T-cell (primary cell): Measurements from ENCODE around the gene SLC22A14. TPM values are rescaled to one million over a fixed set of nuclear protein-coding genes. Genes with fewer than 3 reads are reported as not detected.

Experiments used
- ATAC-seq, 4 experiments: fragments of 200-7000 bp in 3 of 4; fragments of 150-1000 bp in 1 of 4; cut with Tn5 transposase; replicated peaks in 1 of 4; 1 replicate in 3 of 4; 2 replicates in 1 of 4; pipeline ENCODE4 v1.10.0; 2021; ENCODE audit warnings: moderate library complexity in 3 of 4, mild to moderate bottlenecking in 2 of 4, moderate number of reproducible peaks in 1 of 4
- CTCF ChIA-PET, 2 donors: fragments of 300-600 bp; sonication (Branson Sonifier 250); formaldehyde crosslinking; loops; one replicate each; lab custom pipeline; 2022; ENCODE audit warnings: antibody characterized with exemption in 2 of 2; lab: Charles Lee
- POLR2A ChIA-PET, 2 donors: fragments of 300-600 bp; sonication (Branson Sonifier 250); formaldehyde crosslinking; loops; one replicate each; lab custom pipeline; 2022; ENCODE audit warnings: antibody characterized with exemption in 2 of 2; lab: Charles Lee
- DNase-seq, 35 experiments: peaks; one replicate each; pipeline versions ENCODE4 v3.0.0 to v3.0.0-alpha.2; 2013 to 2023
- H3K27ac ChIP-seq: one replicate; pipeline ENCODE4 v1.5.1; 2013; ENCODE audit warnings: low read length
- H3K27me3 ChIP-seq, 2 experiments: replicated peaks in 1 of 2; 1 replicate in 1 of 2; 2 replicates in 1 of 2; pipeline versions ENCODE4 v1.6.1 to v1.7.0; 2013; ENCODE audit warnings: low read length in 1 of 2, mixed read lengths in 1 of 2; ENCODE audit not compliant: control insufficient read depth in 2 of 2, insufficient read depth in 2 of 2; ENCODE audit errors: extremely low read depth in 1 of 2
- H3K36me3 ChIP-seq, 2 donors: 1 replicate in 1 of 2; 2 replicates in 1 of 2; pipeline versions ENCODE4 v1.6.1 to v1.7.0; 2013; ENCODE audit warnings: low read length in 1 of 2; ENCODE audit not compliant: control insufficient read depth in 2 of 2, insufficient read depth in 1 of 2; ENCODE audit errors: extremely low read depth in 1 of 2
- H3K4me1 ChIP-seq, 2 experiments: 1 replicate in 1 of 2; 2 replicates in 1 of 2; pipeline versions ENCODE4 v1.6.1 to v1.7.0; 2013; ENCODE audit warnings: low read length in 2 of 2, mixed read lengths in 1 of 2; ENCODE audit not compliant: insufficient read depth in 2 of 2, control insufficient read depth in 1 of 2; ENCODE audit errors: extremely low read depth in 1 of 2
- H3K4me3 ChIP-seq, 2 donors: 1 replicate in 1 of 2; 2 replicates in 1 of 2; pipeline versions ENCODE4 v1.5.1 to v1.7.0; 2013; ENCODE audit warnings: mild to moderate bottlenecking in 2 of 2, low read length in 1 of 2, moderate library complexity in 1 of 2; ENCODE audit not compliant: control insufficient read depth in 1 of 2; ENCODE audit errors: extremely low read depth in 1 of 2
- H3K9me3 ChIP-seq: 2 replicates; pipeline ENCODE4 v1.7.0; 2013
- H3K27ac Mint-ChIP-seq, 2 donors: one replicate each; pipeline ENCODE4 v1.8.0; 2020 to 2021; ENCODE audit warnings: mild to moderate bottlenecking in 2 of 2, mixed read lengths in 2 of 2
- H3K27me3 Mint-ChIP-seq, 2 donors: one replicate each; pipeline ENCODE4 v1.8.0; 2021 to 2022; ENCODE audit warnings: mixed read lengths in 2 of 2
- H3K36me3 Mint-ChIP-seq: one replicate; pipeline ENCODE4 v1.8.0; 2021; ENCODE audit warnings: mixed read lengths
- H3K4me1 Mint-ChIP-seq, 3 donors: one replicate each; pipeline ENCODE4 v1.8.0; 2020 to 2022; ENCODE audit warnings: mixed read lengths in 3 of 3, mild to moderate bottlenecking in 1 of 3
- H3K4me3 Mint-ChIP-seq, 3 donors: one replicate each; pipeline ENCODE4 v1.8.0; 2020 to 2022; ENCODE audit warnings: mild to moderate bottlenecking in 3 of 3, mixed read lengths in 3 of 3, moderate library complexity in 3 of 3
- H3K9me3 Mint-ChIP-seq, 3 donors: one replicate each; pipeline ENCODE4 v1.8.0; 2020 to 2022; ENCODE audit warnings: mixed read lengths in 3 of 3
- WGBS: methylation state at CpG from one replicate; pipeline ENCODE4 v1.1.5; 2013; ENCODE audit warnings: missing lambda C conversion rate; ENCODE audit not compliant: insufficient coverage; 5-methylcytosine and 5-hydroxymethylcytosine counted together
- total RNA-seq, 35 experiments: library from RNA in 6 of 35; stranded (reverse) in 6 of 35; fragments of 120-200 nt in 1 of 35; gene quantifications; one replicate each; pipeline versions ENCODE4 v1.2.1 to v1.2.4 and lab custom pipeline; 2013 to 2026

The SLC22A14 gene
- total RNA-seq, 5 donors from 2014 or later (not counting 1 experiment from before 2014, with no cell fraction given), result 0.10 TPM; not detected in 4

- no peaks in the 10 kb centered on the region for H3K9me3 ChIP-seq
- Mint-ChIP-seq H3K4me3 (no peak overlapping the region), H3K27me3 (no peaks in the 10 kb centered on the region), H3K9me3 (no peaks in the 10 kb centered on the region), H3K4me1 (no peaks in the 10 kb centered on the region), H3K36me3 (peaks cover 32% of the 10 kb centered on the region), H3K27ac (no peak overlapping the region)
- no peak overlapping the region for H3K4me3 ChIP-seq
- CTCF ChIA-PET, result no interaction called here
- 88% methylated on average over 6 of the region's 8 CpGs for WGBS
- POLR2A ChIA-PET, result no interaction called here
- no peaks in the 10 kb centered on the region for H3K27me3 ChIP-seq
- DNase-seq (no peak), ATAC-seq (no peak)
- no peak overlapping the region for H3K27ac ChIP-seq
- H3K36me3 ChIP-seq, result peaks cover 0 to 7% of the 10 kb centered on the region in 2 donors
- no peaks in the 10 kb centered on the region for H3K4me1 ChIP-seq
Observed at GRCh38 chr3:38275658-38276057, 6.4 kb upstream of the SLC22A14 start.

DNA sequence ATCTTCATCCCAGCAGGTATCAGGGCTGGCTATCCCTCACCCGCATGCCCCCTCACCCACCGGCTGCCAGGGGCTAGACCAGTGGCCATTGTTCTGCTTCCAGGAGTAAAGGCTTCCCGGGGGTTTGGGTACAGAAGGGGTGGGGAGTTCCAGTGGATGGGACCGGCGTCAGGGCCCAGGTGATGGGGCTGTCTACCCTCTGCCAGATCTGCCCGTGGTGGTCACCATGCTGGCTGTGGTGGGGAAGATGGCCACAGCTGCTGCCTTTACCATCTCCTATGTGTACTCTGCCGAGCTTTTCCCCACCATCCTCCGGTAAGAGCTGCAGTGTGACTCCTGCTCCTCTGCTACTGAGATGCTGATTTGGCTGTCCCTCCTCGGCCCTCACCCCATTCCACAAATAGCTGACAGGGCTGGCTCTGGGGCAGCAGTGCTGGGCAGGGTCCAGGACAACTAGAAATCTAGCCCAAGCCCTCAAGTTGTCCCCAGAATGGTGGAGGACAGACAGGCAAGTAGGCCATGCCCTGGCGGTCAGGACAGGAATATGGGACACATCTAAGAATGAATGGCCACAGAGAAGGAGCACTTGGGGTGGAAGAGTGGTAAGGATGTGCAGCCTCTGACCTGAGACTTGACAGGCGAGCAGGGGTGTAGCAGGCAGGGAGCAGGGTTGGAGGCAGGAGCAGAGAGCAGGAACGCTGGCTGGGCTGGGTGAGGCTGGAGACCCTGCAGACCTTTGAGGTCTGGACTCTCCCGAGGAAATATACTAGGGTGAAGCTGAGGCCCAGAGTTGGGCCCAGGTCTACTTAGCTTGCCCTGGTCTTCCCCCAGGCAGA is 5.8 kb upstream of the SLC22A14 start:
- Histone ChIP-seq H3K9me3 (no peaks in the 10 kb centered on the region), H3K27ac (no peak overlapping the region), H3K27me3 (no peaks in the 10 kb centered on the region), H3K36me3 (peaks cover 0 to 7% of the 10 kb centered on the region in 2 donors), H3K4me3 (no peak overlapping the region), H3K4me1 (no peaks in the 10 kb centered on the region)
- WGBS, result 94% methylated on average over 8 of the region's 13 CpGs
- ChIA-PET CTCF (no interaction called here), POLR2A (interaction anchor here in 1 of 2 donors (0.6 kb wide), 1 partner anchor 1083 kb away, joined by 3 read pairs; no protein-coding TSS in a partner anchor)
- no peak overlapping the region for H3K27ac Mint-ChIP-seq
- no peak overlapping the region for H3K4me3 Mint-ChIP-seq
- H3K36me3 Mint-ChIP-seq, result peaks cover 29% of the 10 kb centered on the region
- no peaks in the 10 kb centered on the region for H3K4me1 Mint-ChIP-seq
- DNase-seq, result no peak
- H3K27me3 Mint-ChIP-seq, result no peaks in the 10 kb centered on the region
- no peaks in the 10 kb centered on the region for H3K9me3 Mint-ChIP-seq
- no peak for ATAC-seq

DNA sequence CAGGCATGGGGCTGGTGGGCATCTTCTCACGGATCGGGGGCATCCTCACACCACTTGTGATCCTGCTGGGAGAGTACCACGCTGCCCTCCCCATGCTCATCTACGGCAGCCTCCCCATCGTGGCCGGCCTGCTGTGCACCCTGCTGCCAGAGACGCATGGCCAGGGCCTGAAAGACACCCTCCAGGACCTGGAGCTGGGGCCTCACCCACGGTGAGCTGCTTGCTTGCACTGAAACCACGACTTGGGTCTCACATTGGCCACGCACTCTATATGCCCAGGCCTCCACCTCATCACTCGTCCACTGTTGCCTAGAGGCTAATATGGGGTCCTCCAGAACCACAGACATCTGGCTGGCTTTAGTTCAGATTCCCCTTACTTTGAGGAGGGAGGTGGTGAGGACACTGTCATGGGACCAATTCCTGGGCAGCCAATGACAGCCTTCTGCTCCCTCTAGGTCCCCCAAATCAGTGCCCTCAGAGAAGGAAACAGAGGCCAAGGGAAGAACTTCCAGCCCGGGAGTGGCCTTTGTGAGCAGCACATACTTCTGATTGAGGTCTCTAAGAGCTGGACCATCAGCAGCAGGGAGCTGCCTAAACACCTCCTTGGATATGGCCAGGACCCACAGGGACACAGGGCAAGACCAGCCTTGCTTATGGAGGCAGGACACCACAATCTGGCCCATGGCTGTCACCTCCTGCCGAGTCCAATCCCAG is 5.0 kb upstream of the SLC22A14 start:
- POLR2A ChIA-PET, result interaction anchor here in 1 of 2 donors (0.6 kb wide), 1 partner anchor 1084 kb away, joined by 3 read pairs; no protein-coding TSS in a partner anchor
- peaks cover 0 to 7% of the 10 kb centered on the region in 2 donors for H3K36me3 ChIP-seq
- no peak overlapping the region for H3K27ac Mint-ChIP-seq
- no peaks in the 10 kb centered on the region for H3K9me3 Mint-ChIP-seq
- no peaks in the 10 kb centered on the region for H3K9me3 ChIP-seq
- no peak overlapping the region for H3K4me3 ChIP-seq
- no peaks in the 10 kb centered on the region for H3K4me1 ChIP-seq
- DNase-seq, result no peak
- no peak for ATAC-seq
- CTCF ChIA-PET, result no interaction called here
- H3K36me3 Mint-ChIP-seq, result peaks cover 29% of the 10 kb centered on the region
- H3K27ac ChIP-seq, result no peak overlapping the region
- WGBS, result 84% methylated on average over 9 of the region's 13 CpGs
- no peaks in the 10 kb centered on the region for H3K27me3 ChIP-seq
- H3K4me3 Mint-ChIP-seq, result no peak overlapping the region
- H3K4me1 Mint-ChIP-seq, result no peaks in the 10 kb centered on the region
- no peaks in the 10 kb centered on the region for H3K27me3 Mint-ChIP-seq

DNA sequence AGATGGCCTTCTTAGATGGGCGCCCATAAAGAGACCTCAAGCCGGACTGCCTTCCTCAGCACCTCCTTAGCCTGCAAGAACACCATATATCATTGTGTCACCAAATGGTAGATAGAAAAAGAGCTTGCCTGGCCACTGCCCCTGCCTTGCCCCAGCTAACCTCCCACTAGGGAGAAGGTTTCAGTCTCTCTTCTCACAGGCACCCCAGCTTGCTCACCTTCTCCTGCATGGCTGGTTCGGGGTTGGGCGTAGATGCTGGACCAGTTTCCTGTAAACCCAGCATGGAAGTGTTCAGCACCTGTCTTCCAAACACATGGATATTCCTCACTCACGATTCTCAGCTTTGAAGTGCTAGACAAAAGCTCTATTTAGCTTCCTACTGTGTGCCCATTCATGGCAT is 3.3 kb upstream of the SLC22A14 start:
- Histone ChIP-seq H3K4me1 (no peaks in the 10 kb centered on the region), H3K36me3 (peaks cover 0 to 7% of the 10 kb centered on the region in 2 donors), H3K27me3 (no peaks in the 10 kb centered on the region), H3K4me3 (no peak overlapping the region), H3K9me3 (no peaks in the 10 kb centered on the region), H3K27ac (no peak overlapping the region)
- ChIA-PET POLR2A (interaction anchor here in 1 of 2 donors (0.7 kb wide), 1 partner anchor 32 kb away, joined by 8 read pairs; no protein-coding TSS in a partner anchor), CTCF (interaction anchor here in 1 of 2 donors (0.6 kb wide), 1 partner anchor 705 kb away, joined by 3 read pairs; no protein-coding TSS in a partner anchor)
- WGBS, result 95% methylated on average over 3 of the region's 5 CpGs
- no peak overlapping the region for H3K27ac Mint-ChIP-seq
- H3K4me3 Mint-ChIP-seq, result no peak overlapping the region
- H3K4me1 Mint-ChIP-seq, result no peaks in the 10 kb centered on the region
- no peaks in the 10 kb centered on the region for H3K27me3 Mint-ChIP-seq
- H3K36me3 Mint-ChIP-seq, result peaks cover 29% of the 10 kb centered on the region
- H3K9me3 Mint-ChIP-seq, result no peaks in the 10 kb centered on the region
- DNase-seq (no peak), ATAC-seq (no peak)

GRCh38 chr3:38283810-38284755 is 2.0 kb downstream of the SLC22A14 start:
- no peak overlapping the region for H3K27ac Mint-ChIP-seq
- ATAC-seq (no peak), DNase-seq (no peak)
- Histone ChIP-seq H3K4me3 (no peak overlapping the region), H3K4me1 (no peaks in the 10 kb centered on the region), H3K27me3 (no peaks in the 10 kb centered on the region), H3K27ac (no peak overlapping the region), H3K36me3 (no peaks in the 10 kb centered on the region), H3K9me3 (no peaks in the 10 kb centered on the region)
- no peaks in the 10 kb centered on the region for H3K9me3 Mint-ChIP-seq
- H3K27me3 Mint-ChIP-seq, result no peaks in the 10 kb centered on the region
- H3K4me3 Mint-ChIP-seq, result no peak overlapping the region
- no peaks in the 10 kb centered on the region for H3K4me1 Mint-ChIP-seq
- 81% methylated on average over 5 of the region's 16 CpGs for WGBS
- H3K36me3 Mint-ChIP-seq, result peaks cover 5% of the 10 kb centered on the region
- ChIA-PET POLR2A (no interaction called here), CTCF (no interaction called here)

- no peaks in the 10 kb centered on the region for H3K9me3 Mint-ChIP-seq
- peaks cover 0 to 1% of the 10 kb centered on the region in 2 donors for H3K27me3 Mint-ChIP-seq
- WGBS, result 82% methylated on average over 2 of the region's 6 CpGs
- Histone ChIP-seq H3K36me3 (no peaks in the 10 kb centered on the region), H3K4me3 (no peak overlapping the region), H3K27ac (no peak overlapping the region), H3K9me3 (no peaks in the 10 kb centered on the region), H3K4me1 (no peaks in the 10 kb centered on the region), H3K27me3 (no peaks in the 10 kb centered on the region)
- ChIA-PET POLR2A (no interaction called here), CTCF (no interaction called here)
- ATAC-seq (no peak), DNase-seq (no peak)
- H3K4me1 Mint-ChIP-seq, result no peaks in the 10 kb centered on the region
- H3K27ac Mint-ChIP-seq, result no peak overlapping the region
- H3K36me3 Mint-ChIP-seq, result peaks cover 4% of the 10 kb centered on the region
- H3K4me3 Mint-ChIP-seq, result no peak overlapping the region
Observed at GRCh38 chr3:38284756-38285150, 2.7 kb downstream of the SLC22A14 start.
